IPS-18c (cell line): ENCODE data around the gene NARS2.
"Not testable (repeated sequence)": the region's sequence is repeated elsewhere in the genome, so short reads cannot be mapped to it uniquely, and the experiment has no call there.

Source experiments
- H3K4me3 ChIP-seq: 2 replicates; pipeline ENCODE4 v1.7.0; 2013; ENCODE audit warnings: low read depth, mild to moderate bottlenecking, low read length, moderate library complexity; ENCODE audit not compliant: insufficient read depth
- H3K9me3 ChIP-seq: one replicate; pipeline ENCODE4 v1.6.1; 2013; ENCODE audit warnings: mild to moderate bottlenecking, low read length, moderate library complexity; ENCODE audit not compliant: control insufficient read depth, insufficient read depth

The NARS2 gene

DNA sequence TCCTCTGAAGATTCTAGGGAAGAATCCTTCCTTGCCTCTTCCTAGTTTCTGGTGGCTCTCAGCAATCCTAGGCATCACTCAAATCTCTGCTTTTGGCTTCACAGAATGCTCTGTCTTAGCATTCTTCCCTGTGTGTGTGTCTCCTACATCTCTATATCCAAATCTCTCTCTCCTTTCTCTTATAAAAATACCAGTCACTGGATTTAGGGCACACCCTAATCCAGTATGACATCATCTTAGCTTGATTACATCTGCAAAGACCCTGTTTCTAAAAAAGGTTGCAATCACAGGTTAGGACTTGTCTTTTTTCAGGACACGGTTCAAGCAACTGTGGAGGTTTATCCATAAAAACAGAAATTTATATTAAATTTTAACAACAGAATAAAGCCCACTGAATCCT, 54.4 kb downstream of the NARS2 start:
- H3K9me3 ChIP-seq: no peaks in the 10 kb centered on the region
- no peak overlapping the region for H3K4me3 ChIP-seq

GRCh38 chr11:78516281-78516680, 58.4 kb downstream of the NARS2 start:
- no peaks in the 10 kb centered on the region for H3K9me3 ChIP-seq
- H3K4me3 ChIP-seq: no peak overlapping the region

GRCh38 chr11:78514922-78515502, 59.7 kb downstream of the NARS2 start:
- Histone ChIP-seq H3K4me3 (no peak overlapping the region), H3K9me3 (peaks cover 4% of the 10 kb centered on the region)

DNA sequence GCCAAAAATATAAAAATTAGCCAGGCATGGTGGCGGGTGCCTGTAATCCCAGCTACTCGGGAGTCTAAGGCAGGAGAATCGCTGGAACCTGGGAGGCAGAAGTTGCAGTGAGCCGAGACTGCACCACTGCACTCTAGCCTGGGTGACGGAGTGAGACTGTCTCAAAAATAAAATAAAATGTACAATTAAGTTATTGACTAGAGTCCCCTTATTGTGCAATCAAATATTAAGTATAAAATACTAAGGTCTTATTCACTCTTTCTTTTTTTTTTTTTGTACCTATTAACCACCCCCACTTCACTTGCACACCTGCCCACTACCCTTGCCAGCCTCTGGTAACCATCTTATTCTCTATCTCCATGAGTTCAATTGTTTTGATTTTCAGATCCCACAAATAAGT, 61.6 kb downstream of the NARS2 start:
- not testable (repeated sequence) for H3K4me3 ChIP-seq, H3K9me3 ChIP-seq

DNA sequence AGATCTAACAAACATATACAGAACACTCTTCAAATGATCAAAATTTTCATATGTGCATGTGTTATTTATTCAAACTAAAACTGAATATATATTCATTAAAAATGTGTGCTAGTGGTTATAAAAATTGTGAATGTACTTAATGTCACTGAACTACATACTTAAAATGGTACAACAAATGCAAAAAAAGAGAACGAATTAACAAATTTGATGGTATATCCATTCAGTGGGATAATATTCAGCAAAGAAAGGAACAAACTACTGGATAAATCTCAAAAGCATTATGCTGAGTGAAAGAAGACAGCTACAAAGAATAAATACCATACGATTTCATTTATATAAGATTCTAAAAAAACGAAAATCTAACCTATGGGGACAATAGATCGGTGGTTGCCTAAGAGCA, 64.1 kb downstream of the NARS2 start:
- H3K9me3 ChIP-seq: peaks cover 4% of the 10 kb centered on the region

DNA sequence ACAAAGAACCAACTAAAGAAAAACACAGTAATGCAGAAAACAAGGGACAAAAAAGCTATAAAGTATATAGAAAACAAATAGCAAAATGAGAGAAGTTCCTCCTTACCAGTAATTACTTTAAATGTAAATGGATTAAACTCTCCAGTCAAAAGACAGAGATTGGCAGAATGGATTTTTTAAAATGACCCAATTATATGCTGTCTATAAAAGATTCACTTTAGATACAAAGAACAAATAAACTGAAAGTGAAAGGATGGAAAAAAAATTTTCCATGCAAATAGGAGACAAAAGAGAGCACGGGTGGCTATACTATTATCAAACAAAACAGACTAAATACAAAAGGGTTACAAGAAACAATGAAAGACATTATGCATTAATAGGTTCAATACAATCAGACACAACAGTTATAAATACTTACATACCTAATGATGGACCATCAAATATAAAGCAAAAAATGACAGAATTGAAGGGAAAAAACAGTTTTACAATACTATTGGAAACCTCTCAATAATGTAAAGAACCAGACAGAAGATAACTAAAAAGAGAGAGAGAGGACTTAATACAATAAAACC, 64.6 kb downstream of the NARS2 start:
- H3K9me3 ChIP-seq: peaks cover 4% of the 10 kb centered on the region
- H3K4me3 ChIP-seq: no peak overlapping the region

More for the DNA sequence above, 64.1 kb downstream of the NARS2 start:
- H3K4me3 ChIP-seq: no peak overlapping the region

DNA sequence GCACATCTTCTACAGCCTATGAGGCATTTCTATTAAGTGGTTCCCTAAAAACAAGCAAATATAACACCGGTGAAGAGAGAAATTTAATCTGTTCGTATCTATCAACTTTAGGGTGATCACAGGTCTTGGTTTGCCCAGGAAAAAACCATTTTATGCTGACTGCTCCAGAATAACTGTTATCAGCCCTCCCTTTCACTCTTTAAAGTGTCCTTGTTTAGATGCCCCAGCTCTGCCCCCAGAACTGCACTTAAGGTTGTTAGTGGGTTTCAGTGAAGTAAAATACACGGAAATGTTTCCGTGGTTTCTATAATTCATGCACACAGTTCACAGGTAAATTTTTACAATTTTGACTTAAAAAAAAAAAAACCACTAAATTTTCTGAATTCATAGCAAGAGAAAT, 70.0 kb downstream of the NARS2 start:
- no peak overlapping the region for H3K4me3 ChIP-seq
- no peaks in the 10 kb centered on the region for H3K9me3 ChIP-seq

GRCh38 chr11:78504181-78504580, 70.5 kb downstream of the NARS2 start:
- Histone ChIP-seq H3K9me3 (no peaks in the 10 kb centered on the region), H3K4me3 (no peak overlapping the region)

GRCh38 chr11:78499971-78500370, 74.7 kb downstream of the NARS2 start:
- H3K9me3 ChIP-seq: no peaks in the 10 kb centered on the region
- H3K4me3 ChIP-seq: no peak overlapping the region

DNA sequence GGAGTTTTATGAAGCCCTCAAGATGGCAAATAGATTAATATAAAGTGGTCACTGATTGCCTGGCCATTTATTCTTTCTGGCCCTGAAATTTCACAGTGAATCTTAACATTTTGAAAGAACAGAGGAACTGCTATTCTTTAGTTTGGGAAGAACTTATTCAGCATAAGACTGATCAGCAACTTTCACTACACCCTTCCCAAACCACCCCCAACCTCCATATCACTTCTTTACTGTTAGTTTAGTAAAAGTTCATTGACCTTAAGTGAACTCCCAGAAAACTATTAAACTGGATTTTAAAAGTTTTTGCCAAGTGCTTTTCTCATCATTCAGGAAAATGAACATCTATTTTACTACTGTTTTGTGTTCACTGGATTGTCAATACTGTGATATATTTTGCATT, 77.4 kb downstream of the NARS2 start:
- H3K4me3 ChIP-seq: no peak overlapping the region

DNA sequence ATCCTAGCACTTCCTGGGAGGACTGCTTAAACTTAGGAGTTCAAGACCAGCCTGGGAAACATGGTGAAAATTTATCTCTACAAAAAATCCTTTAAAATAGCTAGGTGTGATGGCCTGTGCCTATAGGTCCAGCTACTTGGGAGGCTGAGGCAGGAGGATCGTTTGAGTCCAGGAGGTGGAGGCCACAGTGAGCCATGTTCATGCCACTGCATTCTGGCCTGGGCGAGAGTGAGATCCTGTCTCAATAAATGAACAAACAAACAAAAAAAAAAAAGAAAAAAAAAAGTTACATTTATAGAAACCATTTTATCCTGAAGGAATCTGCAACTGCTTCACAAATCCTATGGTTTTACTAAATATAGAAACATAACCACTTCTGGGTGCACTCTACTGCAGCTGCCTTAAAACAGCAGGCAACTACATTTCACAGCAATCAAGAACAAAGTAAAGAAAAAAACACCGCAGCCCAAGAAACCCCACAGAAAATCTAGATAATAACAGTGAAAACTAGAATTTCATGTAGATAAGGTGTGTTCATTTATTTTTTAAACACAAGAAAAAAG, 81.2 kb downstream of the NARS2 start:
- H3K4me3 ChIP-seq: no peak overlapping the region

More for the DNA sequence above, 77.4 kb downstream of the NARS2 start:
- no peaks in the 10 kb centered on the region for H3K9me3 ChIP-seq

DNA sequence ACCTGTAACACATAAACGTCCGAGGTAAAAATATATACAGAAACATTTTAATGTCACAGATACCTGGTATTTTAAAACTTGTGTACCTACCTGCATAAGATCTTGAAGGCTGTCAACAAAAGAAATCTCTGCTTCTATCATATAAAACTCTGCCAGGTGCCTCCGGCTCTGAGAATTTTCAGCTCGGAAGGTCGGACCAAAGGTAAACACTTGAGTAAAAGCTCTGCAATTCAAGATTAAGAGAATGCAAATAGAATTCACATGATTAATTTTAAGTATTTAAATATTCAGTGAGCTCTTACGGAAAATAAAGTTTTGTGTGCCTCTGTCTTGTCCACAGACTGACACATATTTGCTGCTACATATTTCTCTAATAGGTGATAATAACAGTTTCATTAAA, 81.7 kb downstream of the NARS2 start:
- Histone ChIP-seq H3K4me3 (no peak overlapping the region), H3K9me3 (no peaks in the 10 kb centered on the region)

More for the DNA sequence above, 81.2 kb downstream of the NARS2 start:
- H3K9me3 ChIP-seq: no peaks in the 10 kb centered on the region

- Histone ChIP-seq H3K9me3 (no peaks in the 10 kb centered on the region), H3K4me3 (no peak overlapping the region)
Measured at GRCh38 chr11:78489184-78489583, 85.5 kb downstream of the NARS2 start.

GRCh38 chr11:78478536-78478935, 96.1 kb downstream of the NARS2 start:
- H3K4me3 ChIP-seq: no peak overlapping the region

DNA sequence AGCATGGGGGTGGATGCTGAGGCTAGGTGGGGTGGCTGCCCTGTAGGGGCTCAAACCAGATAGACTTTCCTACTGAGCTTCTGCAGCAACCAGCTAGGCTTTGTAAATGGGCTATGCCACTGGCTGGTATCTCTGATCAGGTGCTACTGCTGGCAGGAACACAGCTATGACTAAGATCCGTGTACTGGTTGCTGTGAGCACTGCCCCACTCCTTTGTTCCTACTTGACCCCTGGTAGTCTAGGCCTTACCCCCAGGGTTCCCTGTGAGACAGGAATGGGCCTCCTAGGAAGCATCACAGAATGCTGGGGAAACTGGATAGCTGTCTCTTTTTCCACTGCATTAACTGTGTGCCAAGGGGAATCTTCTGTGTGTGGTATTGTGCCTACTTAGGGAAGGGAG, 98.6 kb downstream of the NARS2 start:
- H3K9me3 ChIP-seq: no peaks in the 10 kb centered on the region
- H3K4me3 ChIP-seq: no peak overlapping the region

More at GRCh38 chr11:78478536-78478935, 96.1 kb downstream of the NARS2 start:
- H3K9me3 ChIP-seq: no peaks in the 10 kb centered on the region

GRCh38 chr11:78474451-78474850, 100.2 kb downstream of the NARS2 start:
- Histone ChIP-seq H3K9me3 (no peaks in the 10 kb centered on the region), H3K4me3 (no peak overlapping the region)

GRCh38 chr11:78472905-78473304, 101.8 kb downstream of the NARS2 start:
- Histone ChIP-seq H3K4me3 (no peak overlapping the region), H3K9me3 (no peaks in the 10 kb centered on the region)

- Histone ChIP-seq H3K9me3 (no peaks in the 10 kb centered on the region), H3K4me3 (no peak overlapping the region)
Measured at GRCh38 chr11:78472382-78472781, 102.3 kb downstream of the NARS2 start.
